Measurements from ENCODE around the gene ATP8A1.

Gene ATP8A1

GRCh38 chr4:42627885-42628646 is 28.8 kb downstream of the ATP8A1 start:
- DNase-seq (ENCODE audit: low read depth in 2 of 3, low spot score in 1 of 3), result peak in 1 of 3 donors; percentile 25

- no peak for DNase-seq (ENCODE audit: low read depth in 2 of 3, low spot score in 1 of 3)
These were observed 30.2 kb downstream of the ATP8A1 start for GRCh38 chr4:42626629-42627146.

- DNase-seq (ENCODE audit: low read depth in 2 of 3, low spot score in 1 of 3), result no peak
These were observed 31.6 kb downstream of the ATP8A1 start for GRCh38 chr4:42625329-42625728.

GRCh38 chr4:42624551-42624950 is 32.4 kb downstream of the ATP8A1 start:
- no peak for DNase-seq (ENCODE audit: low read depth in 2 of 3, low spot score in 1 of 3)

GRCh38 chr4:42618023-42618422 is 38.9 kb downstream of the ATP8A1 start:
- DNase-seq (ENCODE audit: low read depth in 2 of 3, low spot score in 1 of 3), result no peak

GRCh38 chr4:42617030-42617429 is 39.9 kb downstream of the ATP8A1 start:
- no peak for DNase-seq (ENCODE audit: low read depth in 2 of 3, low spot score in 1 of 3)

GRCh38 chr4:42616572-42616971 is 40.3 kb downstream of the ATP8A1 start:
- no peak for DNase-seq (ENCODE audit: low read depth in 2 of 3, low spot score in 1 of 3)

GRCh38 chr4:42615131-42615763 is 41.7 kb downstream of the ATP8A1 start:
- no peak for DNase-seq (ENCODE audit: low read depth in 2 of 3, low spot score in 1 of 3)

GRCh38 chr4:42612898-42613297 is 44.0 kb downstream of the ATP8A1 start:
- no peak for DNase-seq (ENCODE audit: low read depth in 2 of 3, low spot score in 1 of 3)

- no peak for DNase-seq (ENCODE audit: low read depth in 2 of 3, low spot score in 1 of 3)
These were observed 46.0 kb downstream of the ATP8A1 start for GRCh38 chr4:42610941-42611340.

GRCh38 chr4:42609051-42609450 is 47.9 kb downstream of the ATP8A1 start:
- no peak for DNase-seq (ENCODE audit: low read depth in 2 of 3, low spot score in 1 of 3)

- no peak for DNase-seq (ENCODE audit: low read depth in 2 of 3, low spot score in 1 of 3)
These were observed 48.4 kb downstream of the ATP8A1 start for GRCh38 chr4:42608551-42608950.

GRCh38 chr4:42607011-42607726 is 49.7 kb downstream of the ATP8A1 start:
- DNase-seq (ENCODE audit: low read depth in 2 of 3, low spot score in 1 of 3), result no peak

- DNase-seq (ENCODE audit: low read depth in 2 of 3, low spot score in 1 of 3), result no peak
These were observed 51.6 kb downstream of the ATP8A1 start for GRCh38 chr4:42605264-42605663.

- no peak for DNase-seq (ENCODE audit: low read depth in 2 of 3, low spot score in 1 of 3)
These were observed 53.0 kb downstream of the ATP8A1 start for GRCh38 chr4:42603862-42604261.

- no peak for DNase-seq (ENCODE audit: low read depth in 2 of 3, low spot score in 1 of 3)
These were observed 56.3 kb downstream of the ATP8A1 start for GRCh38 chr4:42600578-42600977.

- no peak for DNase-seq (ENCODE audit: low read depth in 2 of 3, low spot score in 1 of 3)
These were observed 60.0 kb downstream of the ATP8A1 start for GRCh38 chr4:42596918-42597317.

- DNase-seq (ENCODE audit: low read depth in 2 of 3, low spot score in 1 of 3), result no peak
These were observed 62.0 kb downstream of the ATP8A1 start for GRCh38 chr4:42594888-42595287.

GRCh38 chr4:42588909-42589308 is 68.0 kb downstream of the ATP8A1 start:
- no peak for DNase-seq (ENCODE audit: low read depth in 2 of 3, low spot score in 1 of 3)

- DNase-seq (ENCODE audit: low read depth in 2 of 3, low spot score in 1 of 3), result no peak
These were observed 70.1 kb downstream of the ATP8A1 start for GRCh38 chr4:42586775-42587174.

- no peak for DNase-seq (ENCODE audit: low read depth in 2 of 3, low spot score in 1 of 3)
These were observed 77.0 kb downstream of the ATP8A1 start for GRCh38 chr4:42579903-42580302.

- DNase-seq (ENCODE audit: low read depth in 2 of 3, low spot score in 1 of 3), result no peak
These were observed 78.7 kb downstream of the ATP8A1 start for GRCh38 chr4:42578187-42578586.

Measured in stimulated activated CD4-positive, alpha-beta T cell treated with anti-CD3 and anti-CD28 coated beads, Interleukin-12 subunit alpha, Interleukin-12 subunit beta, amount 100 ng/mL, for 48 hours (primary cell).